ENCODE data around the gene ERO1B. TPM values are rescaled to one million over a fixed set of nuclear protein-coding genes. Genes with fewer than 3 reads are reported as not detected.
"Not testable (repeated sequence)": the region's sequence is repeated elsewhere in the genome, so short reads cannot be mapped to it uniquely, and the experiment has no call there.

The ERO1B gene
- total and polyA plus RNA-seq, 5 donors = 3.2 to 6.3 (median 5.0) TPM

DNA sequence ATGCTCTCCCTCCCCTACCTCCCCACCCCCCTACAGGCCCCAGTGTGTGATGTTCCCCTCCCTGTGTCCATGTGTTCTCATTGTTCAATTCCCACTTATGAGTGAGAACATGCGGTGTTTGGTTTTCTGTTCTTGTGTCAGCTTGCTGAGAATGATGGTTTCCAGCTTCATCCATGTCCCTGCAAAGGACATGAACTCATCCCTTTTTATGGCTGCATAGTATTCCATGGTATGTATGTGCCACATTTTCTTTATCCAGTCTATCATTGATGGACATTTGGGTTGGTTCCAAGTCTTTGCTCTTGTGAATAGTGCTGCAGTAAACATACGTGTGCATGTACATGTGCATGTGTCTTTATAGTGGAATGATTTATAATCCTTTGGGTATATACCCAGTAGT is 95.3 kb downstream of the ERO1B start:
- H3K9me3 ChIP-seq (ENCODE audit: control insufficient read depth, low read length); DNase-seq; intact Hi-C loops (cut with DNase I); H3K27ac ChIP-seq (ENCODE audit: low read length); H3K27me3 ChIP-seq (ENCODE audit: control insufficient read depth, insufficient read depth); ATAC-seq; H3K4me1 ChIP-seq (ENCODE audit: control insufficient read depth, insufficient read depth, low read length); H3K4me3 ChIP-seq (ENCODE audit: low read length): not testable (repeated sequence)
- WGBS = 97% methylated on average over 2 of the region's 2 CpGs

- H3K27me3 ChIP-seq (ENCODE audit: control insufficient read depth, insufficient read depth) = no peaks in the 10 kb centered on the region
- no peak overlapping the region for H3K4me3 ChIP-seq (ENCODE audit: low read length)
- no peaks in the 10 kb centered on the region for H3K4me1 ChIP-seq (ENCODE audit: control insufficient read depth, insufficient read depth, low read length)
- ATAC-seq = no peak
- H3K27ac ChIP-seq (ENCODE audit: low read length) = no peak overlapping the region
- DNase-seq = no peak
- intact Hi-C loops (cut with DNase I) = no loop called here
- WGBS = 87% methylated on average over 4 of the region's 4 CpGs
- no peaks in the 10 kb centered on the region for H3K9me3 ChIP-seq (ENCODE audit: control insufficient read depth, low read length)
Observed at GRCh38 chr1:236185687-236186086, 96.1 kb downstream of the ERO1B start.

- intact Hi-C loops (cut with DNase I) = no loop called here
- no peaks in the 10 kb centered on the region for H3K9me3 ChIP-seq (ENCODE audit: control insufficient read depth, low read length)
- DNase-seq (no peak), ATAC-seq (no peak)
- no peak overlapping the region for H3K4me3 ChIP-seq (ENCODE audit: low read length)
- WGBS = 94% methylated on average over 3 of the region's 3 CpGs
- no peak overlapping the region for H3K27ac ChIP-seq (ENCODE audit: low read length)
- no peaks in the 10 kb centered on the region for H3K27me3 ChIP-seq (ENCODE audit: control insufficient read depth, insufficient read depth)
- no peaks in the 10 kb centered on the region for H3K4me1 ChIP-seq (ENCODE audit: control insufficient read depth, insufficient read depth, low read length)
Observed at GRCh38 chr1:236181059-236181458, 100.7 kb downstream of the ERO1B start.

DNA sequence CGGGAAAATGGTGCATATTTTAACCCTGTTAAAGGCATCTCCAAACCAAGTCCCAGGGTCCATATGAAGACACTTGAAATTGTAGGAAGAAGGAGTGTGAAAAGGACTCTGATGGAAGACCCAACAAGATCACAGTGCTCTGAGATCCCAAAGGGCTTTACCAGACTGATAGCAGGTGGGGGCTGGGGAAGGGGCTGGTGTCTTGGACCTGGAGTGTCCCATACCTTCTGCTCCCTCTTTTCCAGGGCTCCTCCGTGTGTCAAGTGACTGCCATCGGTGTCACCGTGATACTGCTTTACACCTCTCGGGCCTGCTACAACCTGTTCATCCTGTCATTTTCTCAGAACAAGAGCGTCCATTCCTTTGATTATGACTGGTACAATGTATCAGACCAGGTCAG is 102.1 kb downstream of the ERO1B start:
- no peak overlapping the region for H3K4me3 ChIP-seq (ENCODE audit: low read length)
- ATAC-seq (no peak), DNase-seq (no peak)
- no peaks in the 10 kb centered on the region for H3K9me3 ChIP-seq (ENCODE audit: control insufficient read depth, low read length)
- no peaks in the 10 kb centered on the region for H3K4me1 ChIP-seq (ENCODE audit: control insufficient read depth, insufficient read depth, low read length)
- H3K27ac ChIP-seq (ENCODE audit: low read length) = no peak overlapping the region
- intact Hi-C loops (cut with DNase I) = no loop called here
- 96% methylated on average over 6 of the region's 6 CpGs for WGBS
- H3K27me3 ChIP-seq (ENCODE audit: control insufficient read depth, insufficient read depth) = no peaks in the 10 kb centered on the region

DNA sequence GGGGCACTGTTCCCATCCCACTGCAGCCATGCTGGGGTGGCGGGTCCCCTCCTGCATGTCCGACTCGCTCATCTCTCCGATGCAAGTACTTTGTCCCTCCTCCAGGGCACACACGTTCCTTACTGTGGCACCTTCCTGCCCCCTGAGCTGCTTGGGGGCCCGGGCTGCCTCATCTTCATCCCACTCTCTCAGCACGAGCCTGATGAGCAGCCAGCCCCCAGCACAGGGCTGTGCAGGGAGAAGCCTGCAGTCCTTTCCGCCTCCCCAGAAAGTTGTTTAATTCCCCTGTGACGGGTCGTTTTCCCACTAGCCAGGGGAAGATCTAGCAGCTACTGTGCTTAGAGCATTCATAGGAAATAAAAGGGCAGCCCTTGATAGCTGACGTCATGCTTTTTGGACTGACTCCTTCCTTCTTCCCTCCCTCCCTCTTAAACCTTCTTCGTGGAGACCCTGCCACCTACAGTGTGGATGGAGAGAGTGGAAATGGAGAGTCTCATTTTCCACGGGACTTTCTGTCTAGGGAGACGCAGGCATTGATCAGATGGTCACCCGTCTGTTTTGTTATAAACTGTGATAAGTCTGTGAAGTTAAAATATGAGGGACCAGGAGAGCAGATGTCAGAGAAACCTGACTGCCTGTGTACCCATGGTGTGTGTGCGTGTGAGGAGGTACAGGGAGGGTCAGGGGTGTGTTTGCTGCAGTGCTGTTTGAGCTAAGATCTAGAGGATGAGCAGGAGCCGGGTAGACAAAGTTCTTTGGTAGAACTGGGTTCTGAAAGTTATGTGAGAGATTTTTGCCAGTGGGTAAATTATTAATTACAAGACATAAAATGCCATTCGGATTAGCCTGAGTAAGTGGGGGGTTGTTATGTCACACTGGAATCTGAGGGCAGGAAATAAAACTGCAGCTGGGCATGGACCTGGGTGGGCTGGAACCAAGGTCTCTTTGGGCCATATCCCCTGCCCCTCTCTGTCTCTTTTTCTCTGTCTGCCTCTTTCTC is 105.1 kb downstream of the ERO1B start:
- DNase-seq (no peak), ATAC-seq (peak; percentile 11 to 29)
- H3K4me1 ChIP-seq (ENCODE audit: control insufficient read depth, insufficient read depth, low read length) = no peaks in the 10 kb centered on the region
- no peak overlapping the region for H3K27ac ChIP-seq (ENCODE audit: low read length)
- H3K4me3 ChIP-seq (ENCODE audit: low read length) = no peak overlapping the region
- intact Hi-C loops (cut with DNase I) = no loop called here
- no peaks in the 10 kb centered on the region for H3K9me3 ChIP-seq (ENCODE audit: control insufficient read depth, low read length)
- H3K27me3 ChIP-seq (ENCODE audit: control insufficient read depth, insufficient read depth) = no peaks in the 10 kb centered on the region
- WGBS = 56% methylated on average over 18 of the region's 18 CpGs

DNA sequence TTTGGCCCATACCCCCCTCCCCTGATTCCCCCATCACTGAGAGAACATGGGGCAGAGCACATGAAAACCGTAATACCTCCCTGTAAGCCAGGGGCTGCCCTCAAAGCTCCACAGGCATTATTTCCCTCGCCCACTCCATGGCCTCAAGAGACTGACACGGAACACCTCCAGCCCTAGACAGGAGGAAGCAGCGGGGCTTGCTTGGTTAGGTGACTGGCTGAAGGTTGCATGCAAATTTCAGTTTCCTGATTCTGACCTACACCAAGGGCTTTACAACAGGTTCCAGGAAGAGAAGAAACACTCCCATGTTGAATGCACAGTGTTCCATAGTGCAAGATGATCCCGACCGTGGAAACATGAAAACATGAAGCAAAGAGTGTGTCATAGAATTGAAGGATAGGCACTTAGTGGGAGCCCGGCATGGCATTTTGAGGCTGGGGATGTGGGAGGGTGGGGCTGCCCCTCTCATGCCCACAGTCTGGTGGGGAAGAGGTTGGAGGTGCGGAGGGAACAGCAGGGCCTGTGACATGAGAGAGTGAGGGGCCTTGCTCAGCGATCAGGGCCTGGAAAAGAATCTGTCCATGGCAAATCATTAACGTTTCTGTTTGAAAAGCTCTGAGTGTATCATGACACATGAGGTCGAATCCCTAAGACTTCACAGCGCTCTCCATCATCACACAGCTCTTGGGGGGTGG is 106.0 kb downstream of the ERO1B start:
- DNase-seq = no peak
- WGBS = 92% methylated on average over 12 of the region's 12 CpGs
- no peak for ATAC-seq
- H3K9me3 ChIP-seq (ENCODE audit: control insufficient read depth, low read length) = no peaks in the 10 kb centered on the region
- H3K4me1 ChIP-seq (ENCODE audit: control insufficient read depth, insufficient read depth, low read length) = no peaks in the 10 kb centered on the region
- no peak overlapping the region for H3K27ac ChIP-seq (ENCODE audit: low read length)
- H3K4me3 ChIP-seq (ENCODE audit: low read length) = no peak overlapping the region
- intact Hi-C loops (cut with DNase I) = no loop called here
- H3K27me3 ChIP-seq (ENCODE audit: control insufficient read depth, insufficient read depth) = no peaks in the 10 kb centered on the region

GRCh38 chr1:236173174-236173767 is 108.5 kb downstream of the ERO1B start:
- DNase-seq (no peak), ATAC-seq (no peak)
- intact Hi-C loops (cut with DNase I) = no loop called here
- Histone ChIP-seq H3K4me1 (ENCODE audit: control insufficient read depth, insufficient read depth, low read length) (no peaks in the 10 kb centered on the region), H3K27me3 (ENCODE audit: control insufficient read depth, insufficient read depth) (no peaks in the 10 kb centered on the region), H3K27ac (ENCODE audit: low read length) (no peak overlapping the region), H3K4me3 (ENCODE audit: low read length) (no peak overlapping the region), H3K9me3 (ENCODE audit: control insufficient read depth, low read length) (no peaks in the 10 kb centered on the region)
- 77% methylated on average over 5 of the region's 5 CpGs for WGBS

DNA sequence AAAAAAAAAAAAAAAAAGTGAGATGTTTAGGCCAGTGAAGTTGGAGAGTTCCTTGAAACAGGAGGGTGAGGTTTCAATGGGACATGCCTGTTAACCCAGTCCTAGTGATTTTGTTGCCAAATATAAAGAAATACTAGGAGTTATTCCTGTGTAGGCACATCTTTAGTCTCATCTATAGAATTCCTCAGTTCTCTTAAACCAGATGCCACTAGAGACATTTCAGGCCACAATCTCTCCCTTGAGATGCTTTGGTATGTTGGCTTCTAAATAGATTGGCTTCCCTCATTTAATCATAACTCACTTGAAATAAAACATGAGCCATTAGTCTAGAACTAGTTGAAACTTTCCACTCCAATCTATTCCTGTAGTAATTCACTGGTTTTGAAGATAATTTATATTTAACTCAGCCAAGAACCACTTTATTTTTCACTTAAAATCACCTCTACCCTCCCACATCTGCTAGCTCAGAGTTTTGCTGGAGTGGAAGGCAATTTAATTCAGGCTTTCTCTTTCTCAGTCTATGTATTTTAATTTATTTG is 109.6 kb downstream of the ERO1B start:
- Histone ChIP-seq H3K4me1 (ENCODE audit: control insufficient read depth, insufficient read depth, low read length) (no peaks in the 10 kb centered on the region), H3K27ac (ENCODE audit: low read length) (no peak overlapping the region), H3K9me3 (ENCODE audit: control insufficient read depth, low read length) (no peaks in the 10 kb centered on the region), H3K4me3 (ENCODE audit: low read length) (no peak overlapping the region), H3K27me3 (ENCODE audit: control insufficient read depth, insufficient read depth) (no peaks in the 10 kb centered on the region)
- ATAC-seq (no peak), DNase-seq (no peak)
- intact Hi-C loops (cut with DNase I) = no loop called here

GRCh38 chr1:236168716-236169429 is 112.9 kb downstream of the ERO1B start:
- no peak overlapping the region for H3K27ac ChIP-seq (ENCODE audit: low read length)
- intact Hi-C loops (cut with DNase I) = no loop called here
- WGBS = 72% methylated on average over 10 of the region's 10 CpGs
- H3K9me3 ChIP-seq (ENCODE audit: control insufficient read depth, low read length) = no peaks in the 10 kb centered on the region
- ATAC-seq (peak in 1 of 2 donors; percentile 43), DNase-seq (peak; percentile 60 to 75 (median 65))
- no peaks in the 10 kb centered on the region for H3K27me3 ChIP-seq (ENCODE audit: control insufficient read depth, insufficient read depth)
- H3K4me1 ChIP-seq (ENCODE audit: control insufficient read depth, insufficient read depth, low read length) = peaks cover 3% of the 10 kb centered on the region
- no peak overlapping the region for H3K4me3 ChIP-seq (ENCODE audit: low read length)

- no peak overlapping the region for H3K4me3 ChIP-seq (ENCODE audit: low read length)
- H3K27ac ChIP-seq (ENCODE audit: low read length) = no peak overlapping the region
- no peaks in the 10 kb centered on the region for H3K9me3 ChIP-seq (ENCODE audit: control insufficient read depth, low read length)
- 91% methylated on average over 4 of the region's 4 CpGs for WGBS
- no peak for DNase-seq
- H3K4me1 ChIP-seq (ENCODE audit: control insufficient read depth, insufficient read depth, low read length) = peaks cover 6% of the 10 kb centered on the region
- no peaks in the 10 kb centered on the region for H3K27me3 ChIP-seq (ENCODE audit: control insufficient read depth, insufficient read depth)
- intact Hi-C loops (cut with DNase I) = no loop called here
- no peak for ATAC-seq
Observed at GRCh38 chr1:236167578-236167977, 114.2 kb downstream of the ERO1B start.

Data from right cardiac atrium (tissue), 5 donors.